GM18502 (cell line): ENCODE data around the gene FGFR3.

Experiments used
- ATAC-seq: cut with Tn5 transposase; IDR thresholded peaks from one replicate; pipeline ENCODE4 v1.9.1; 2021; ENCODE audit warnings: mild to moderate bottlenecking; ENCODE audit not compliant: unreplicated experiment, poor library complexity

The FGFR3 gene

DNA sequence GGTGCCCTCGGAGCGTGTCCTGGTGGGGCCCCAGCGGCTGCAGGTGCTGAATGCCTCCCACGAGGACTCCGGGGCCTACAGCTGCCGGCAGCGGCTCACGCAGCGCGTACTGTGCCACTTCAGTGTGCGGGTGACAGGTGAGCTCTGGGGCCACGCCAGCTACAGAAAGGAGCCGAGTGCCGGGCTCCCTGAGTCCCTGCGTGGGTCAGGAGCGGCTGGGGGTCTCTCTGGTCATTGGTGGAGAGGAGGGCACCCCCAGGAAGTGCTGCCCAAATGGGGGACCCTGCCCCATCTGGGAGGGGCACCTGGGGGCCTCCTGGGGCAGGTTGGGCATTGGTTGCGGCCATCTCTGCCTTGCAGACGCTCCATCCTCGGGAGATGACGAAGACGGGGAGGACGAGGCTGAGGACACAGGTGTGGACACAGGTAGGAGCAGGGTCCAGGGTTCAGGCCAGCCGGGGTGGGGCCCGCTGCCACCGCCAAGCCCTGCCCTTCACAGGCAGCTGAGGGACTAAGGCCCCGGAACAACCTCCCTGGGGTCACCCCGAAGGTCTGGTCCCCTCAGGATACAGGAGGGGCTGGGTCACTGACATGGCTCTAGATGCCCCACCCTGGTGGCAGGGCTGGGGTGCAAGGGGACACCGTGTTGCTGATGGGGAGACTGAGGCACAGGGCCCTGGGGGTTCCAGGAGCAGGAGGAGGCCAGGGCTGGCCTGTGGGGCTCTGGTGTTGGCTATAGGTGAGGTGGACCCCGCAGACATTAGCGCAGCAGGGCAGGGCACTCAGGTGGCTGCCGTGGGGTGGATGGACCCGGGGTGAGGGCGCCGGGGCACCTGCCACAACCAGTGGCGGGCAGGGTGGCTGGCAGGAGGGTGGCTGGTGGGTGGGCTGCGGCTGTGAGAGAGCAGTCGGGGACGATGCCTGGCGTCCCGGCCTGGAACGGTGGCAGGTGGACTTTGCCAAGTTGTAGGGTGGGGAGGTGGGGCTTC, 6.6 kb downstream of the FGFR3 start:
- no peak for ATAC-seq

DNA sequence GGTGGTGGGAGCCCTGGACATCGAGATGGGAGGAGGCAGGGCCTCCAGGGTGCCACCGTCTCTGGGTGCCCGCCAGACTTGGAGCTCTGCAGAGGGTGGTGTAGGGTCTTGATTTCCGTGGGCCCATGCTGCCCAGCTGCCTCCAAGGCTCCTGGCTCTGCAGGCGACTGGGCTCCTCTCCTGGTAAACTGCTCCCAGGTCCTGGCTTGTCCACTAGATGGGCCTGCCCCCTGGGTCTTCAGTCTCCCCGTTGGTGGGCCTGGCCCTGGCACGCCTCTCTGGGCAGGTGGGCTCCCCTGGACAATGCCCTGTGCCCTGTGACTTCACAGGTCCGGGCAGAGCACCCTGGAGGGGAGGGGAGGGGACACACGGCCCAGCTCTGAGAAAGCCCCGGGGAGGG, 7.7 kb downstream of the FGFR3 start:
- ATAC-seq: no peak

DNA sequence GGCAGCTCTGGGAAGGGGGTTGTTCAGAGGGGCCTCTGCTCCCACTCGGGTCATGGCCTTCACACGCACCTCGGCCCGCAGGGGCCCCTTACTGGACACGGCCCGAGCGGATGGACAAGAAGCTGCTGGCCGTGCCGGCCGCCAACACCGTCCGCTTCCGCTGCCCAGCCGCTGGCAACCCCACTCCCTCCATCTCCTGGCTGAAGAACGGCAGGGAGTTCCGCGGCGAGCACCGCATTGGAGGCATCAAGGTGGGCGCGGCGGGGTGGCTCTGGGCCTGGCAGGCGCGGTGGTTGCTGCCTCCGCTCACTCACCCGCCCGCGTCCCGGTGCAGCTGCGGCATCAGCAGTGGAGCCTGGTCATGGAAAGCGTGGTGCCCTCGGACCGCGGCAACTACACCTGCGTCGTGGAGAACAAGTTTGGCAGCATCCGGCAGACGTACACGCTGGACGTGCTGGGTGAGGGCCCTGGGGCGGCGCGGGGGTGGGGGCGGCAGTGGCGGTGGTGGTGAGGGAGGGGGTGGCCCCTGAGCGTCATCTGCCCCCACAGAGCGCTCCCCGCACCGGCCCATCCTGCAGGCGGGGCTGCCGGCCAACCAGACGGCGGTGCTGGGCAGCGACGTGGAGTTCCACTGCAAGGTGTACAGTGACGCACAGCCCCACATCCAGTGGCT, 8.3 kb downstream of the FGFR3 start:
- ATAC-seq: no peak

DNA sequence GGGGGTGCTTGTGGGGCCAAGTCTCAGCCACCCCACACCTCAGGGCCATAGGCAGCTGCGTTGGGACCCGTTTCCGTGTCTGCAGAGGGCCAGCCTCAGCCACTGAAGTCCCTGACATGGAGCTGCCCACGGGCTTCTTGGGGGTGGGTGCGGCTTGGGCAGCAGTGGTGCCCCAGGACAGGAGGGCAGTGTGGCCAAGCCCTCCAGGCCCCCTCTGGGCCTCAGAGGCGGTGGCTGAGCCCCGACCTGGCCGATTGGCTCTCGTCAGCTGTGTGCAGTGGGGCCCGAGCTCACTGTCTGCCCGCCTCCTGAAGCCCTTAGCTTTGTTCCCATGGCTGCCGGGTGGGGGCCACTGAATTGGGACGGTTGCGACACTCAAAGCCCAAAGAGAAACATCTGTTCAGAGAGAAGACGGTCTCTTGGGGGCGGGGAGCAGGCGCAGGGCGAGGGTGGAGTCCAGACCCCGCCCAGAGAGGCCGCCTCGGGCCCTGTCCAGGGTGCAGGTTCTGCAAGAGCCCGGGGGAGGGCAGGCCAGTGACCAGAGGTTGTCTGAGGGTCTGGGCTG, 9.1 kb downstream of the FGFR3 start:
- ATAC-seq: no peak

DNA sequence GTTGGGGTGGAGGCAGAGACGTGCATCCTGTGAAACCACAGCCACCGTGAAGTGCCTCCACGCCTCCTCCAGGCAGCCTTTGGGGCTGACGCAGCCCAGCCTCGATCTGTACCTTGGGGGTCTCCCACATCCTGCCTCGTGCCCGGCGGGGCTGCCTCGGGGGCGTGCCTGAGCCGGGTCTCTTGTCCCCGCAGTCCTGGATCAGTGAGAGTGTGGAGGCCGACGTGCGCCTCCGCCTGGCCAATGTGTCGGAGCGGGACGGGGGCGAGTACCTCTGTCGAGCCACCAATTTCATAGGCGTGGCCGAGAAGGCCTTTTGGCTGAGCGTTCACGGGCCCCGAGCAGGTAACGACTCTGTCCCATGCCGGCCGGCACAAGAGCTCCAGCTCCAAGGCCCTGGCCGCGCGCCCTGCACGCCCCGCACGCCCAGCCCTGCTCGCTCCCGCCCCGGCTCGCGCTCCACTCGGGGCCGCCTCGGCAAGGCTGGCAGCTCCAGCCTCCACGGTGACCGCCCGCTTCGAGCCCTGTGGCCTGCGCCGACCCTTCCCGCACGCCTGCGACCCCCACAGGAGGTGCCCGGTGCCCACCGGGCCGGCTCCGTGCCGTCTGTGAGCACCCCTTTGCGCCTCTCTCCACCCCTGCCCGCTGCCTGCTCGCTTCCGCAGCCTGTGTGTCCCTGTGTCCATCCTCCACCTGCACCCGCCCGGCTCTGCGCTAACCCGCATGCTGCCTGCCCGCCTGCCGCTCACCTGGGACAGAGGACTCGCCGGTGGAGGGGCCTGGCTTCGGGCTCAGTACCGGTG, 9.8 kb downstream of the FGFR3 start:
- no peak for ATAC-seq

DNA sequence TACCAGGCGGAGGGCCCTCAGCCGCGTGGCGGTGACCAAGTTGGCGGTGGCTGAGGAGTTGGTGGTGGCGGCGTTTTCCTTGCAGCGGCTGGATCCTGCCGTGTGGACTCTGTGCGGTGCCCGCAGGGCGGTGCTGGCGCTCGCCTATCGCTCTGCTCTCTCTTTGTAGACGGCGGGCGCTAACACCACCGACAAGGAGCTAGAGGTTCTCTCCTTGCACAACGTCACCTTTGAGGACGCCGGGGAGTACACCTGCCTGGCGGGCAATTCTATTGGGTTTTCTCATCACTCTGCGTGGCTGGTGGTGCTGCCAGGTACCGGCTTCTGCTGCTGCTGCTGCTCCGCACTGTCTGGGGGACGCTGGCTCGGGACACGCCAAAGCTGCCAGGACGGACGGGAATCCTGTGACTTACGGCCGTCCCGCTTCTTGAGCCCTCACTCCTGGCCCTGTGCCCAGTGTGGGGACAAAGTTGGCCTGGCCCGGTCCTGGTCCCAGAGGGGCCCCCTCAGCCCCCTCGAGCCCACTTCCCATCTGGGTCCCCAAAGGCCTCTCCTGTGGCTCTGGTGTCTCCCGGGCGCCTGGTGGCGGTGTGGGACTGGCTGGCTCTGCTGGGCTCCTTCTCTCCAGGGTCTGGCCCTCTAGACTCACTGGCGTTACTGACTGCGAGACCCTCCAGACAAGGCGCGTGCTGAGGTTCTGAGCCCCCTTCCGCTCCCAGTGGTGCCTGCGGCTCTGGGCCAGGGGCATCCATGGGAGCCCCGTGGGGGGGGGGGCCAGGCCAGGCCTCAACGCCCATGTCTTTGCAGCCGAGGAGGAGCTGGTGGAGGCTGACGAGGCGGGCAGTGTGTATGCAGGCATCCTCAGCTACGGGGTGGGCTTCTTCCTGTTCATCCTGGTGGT, 10.7 kb downstream of the FGFR3 start:
- ATAC-seq: no peak

DNA sequence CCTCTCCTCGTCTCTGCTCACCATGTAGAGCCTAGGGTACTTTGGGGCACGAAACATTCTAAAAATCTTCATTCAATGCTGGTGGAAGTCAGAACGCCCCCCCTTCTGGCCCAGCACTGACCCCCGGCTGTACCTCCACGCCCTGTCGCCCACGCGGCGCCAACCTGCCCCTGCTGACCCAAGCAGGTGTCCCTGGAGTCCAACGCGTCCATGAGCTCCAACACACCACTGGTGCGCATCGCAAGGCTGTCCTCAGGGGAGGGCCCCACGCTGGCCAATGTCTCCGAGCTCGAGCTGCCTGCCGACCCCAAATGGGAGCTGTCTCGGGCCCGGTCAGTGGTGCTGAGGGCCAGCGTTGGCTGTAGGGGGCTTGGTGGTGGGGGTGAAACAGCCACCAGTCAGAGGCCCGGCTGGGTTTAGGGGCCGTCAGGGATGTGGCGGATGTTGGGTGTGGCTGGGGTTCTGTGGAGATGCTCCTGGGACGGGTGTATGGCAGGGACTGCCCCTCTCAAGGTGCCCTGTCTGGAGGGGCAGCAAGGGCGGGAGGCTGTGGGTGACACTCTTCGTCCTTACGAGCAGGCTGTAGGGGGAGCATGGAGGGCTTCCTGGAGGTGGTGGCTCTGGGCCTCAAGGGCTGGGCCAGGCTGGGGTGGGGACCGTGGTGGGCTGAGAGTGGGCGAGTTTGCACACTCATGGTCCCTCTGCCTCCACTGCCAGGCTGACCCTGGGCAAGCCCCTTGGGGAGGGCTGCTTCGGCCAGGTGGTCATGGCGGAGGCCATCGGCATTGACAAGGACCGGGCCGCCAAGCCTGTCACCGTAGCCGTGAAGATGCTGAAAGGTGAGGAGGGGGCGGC, 11.8 kb downstream of the FGFR3 start:
- no peak for ATAC-seq

DNA sequence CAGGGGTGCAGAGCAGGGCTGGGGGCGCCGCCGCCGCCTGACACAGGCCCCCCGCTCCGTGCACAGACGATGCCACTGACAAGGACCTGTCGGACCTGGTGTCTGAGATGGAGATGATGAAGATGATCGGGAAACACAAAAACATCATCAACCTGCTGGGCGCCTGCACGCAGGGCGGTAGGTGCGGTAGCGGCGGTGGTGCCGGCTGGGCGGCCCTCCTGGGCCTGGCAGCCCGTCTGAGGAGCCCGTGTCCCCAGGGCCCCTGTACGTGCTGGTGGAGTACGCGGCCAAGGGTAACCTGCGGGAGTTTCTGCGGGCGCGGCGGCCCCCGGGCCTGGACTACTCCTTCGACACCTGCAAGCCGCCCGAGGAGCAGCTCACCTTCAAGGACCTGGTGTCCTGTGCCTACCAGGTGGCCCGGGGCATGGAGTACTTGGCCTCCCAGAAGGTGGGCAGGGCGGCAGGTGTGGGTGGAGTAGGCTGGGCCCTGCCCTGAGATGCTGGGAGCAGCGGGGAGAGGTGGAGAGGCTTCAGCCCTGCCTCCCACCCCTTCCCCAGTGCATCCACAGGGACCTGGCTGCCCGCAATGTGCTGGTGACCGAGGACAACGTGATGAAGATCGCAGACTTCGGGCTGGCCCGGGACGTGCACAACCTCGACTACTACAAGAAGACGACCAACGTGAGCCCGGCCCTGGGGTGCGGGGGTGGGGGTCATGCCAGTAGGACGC, 12.6 kb downstream of the FGFR3 start:
- ATAC-seq: no peak

DNA sequence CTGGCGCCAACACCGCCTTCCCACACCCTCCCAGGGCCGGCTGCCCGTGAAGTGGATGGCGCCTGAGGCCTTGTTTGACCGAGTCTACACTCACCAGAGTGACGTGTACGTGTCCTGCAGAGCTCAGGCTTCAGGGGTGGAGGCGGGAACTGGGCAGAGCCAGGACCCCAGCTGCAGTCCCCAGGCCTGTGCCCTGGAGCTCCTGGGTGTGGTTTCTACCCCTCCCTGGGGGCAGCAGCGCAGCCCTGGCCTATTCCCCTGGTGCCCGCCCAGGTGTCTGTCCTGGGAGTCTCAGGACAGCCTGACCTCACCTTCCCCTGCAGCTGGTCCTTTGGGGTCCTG, 13.1 kb downstream of the FGFR3 start:
- ATAC-seq: no peak

DNA sequence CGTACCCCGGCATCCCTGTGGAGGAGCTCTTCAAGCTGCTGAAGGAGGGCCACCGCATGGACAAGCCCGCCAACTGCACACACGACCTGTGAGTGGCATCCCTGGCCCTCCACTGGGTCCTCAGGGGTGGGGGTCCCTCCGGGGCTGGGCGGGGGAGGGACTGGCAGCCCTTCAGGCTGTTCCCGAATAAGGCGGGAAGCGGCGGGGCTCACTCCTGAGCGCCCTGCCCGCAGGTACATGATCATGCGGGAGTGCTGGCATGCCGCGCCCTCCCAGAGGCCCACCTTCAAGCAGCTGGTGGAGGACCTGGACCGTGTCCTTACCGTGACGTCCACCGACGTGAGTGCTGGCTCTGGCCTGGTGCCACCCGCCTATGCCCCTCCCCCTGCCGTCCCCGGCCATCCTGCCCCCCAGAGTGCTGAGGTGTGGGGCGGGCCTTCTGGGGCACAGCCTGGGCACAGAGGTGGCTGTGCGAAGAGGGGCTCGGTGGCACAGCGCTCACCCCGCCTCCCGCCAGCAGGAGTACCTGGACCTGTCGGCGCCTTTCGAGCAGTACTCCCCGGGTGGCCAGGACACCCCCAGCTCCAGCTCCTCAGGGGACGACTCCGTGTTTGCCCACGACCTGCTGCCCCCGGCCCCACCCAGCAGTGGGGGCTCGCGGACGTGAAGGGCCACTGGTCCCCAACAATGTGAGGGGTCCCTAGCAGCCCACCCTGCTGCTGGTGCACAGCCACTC, 13.7 kb downstream of the FGFR3 start:
- ATAC-seq: no peak

DNA sequence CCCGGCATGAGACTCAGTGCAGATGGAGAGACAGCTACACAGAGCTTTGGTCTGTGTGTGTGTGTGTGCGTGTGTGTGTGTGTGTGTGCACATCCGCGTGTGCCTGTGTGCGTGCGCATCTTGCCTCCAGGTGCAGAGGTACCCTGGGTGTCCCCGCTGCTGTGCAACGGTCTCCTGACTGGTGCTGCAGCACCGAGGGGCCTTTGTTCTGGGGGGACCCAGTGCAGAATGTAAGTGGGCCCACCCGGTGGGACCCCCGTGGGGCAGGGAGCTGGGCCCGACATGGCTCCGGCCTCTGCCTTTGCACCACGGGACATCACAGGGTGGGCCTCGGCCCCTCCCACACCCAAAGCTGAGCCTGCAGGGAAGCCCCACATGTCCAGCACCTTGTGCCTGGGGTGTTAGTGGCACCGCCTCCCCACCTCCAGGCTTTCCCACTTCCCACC, 14.3 kb downstream of the FGFR3 start:
- no peak for ATAC-seq

DNA sequence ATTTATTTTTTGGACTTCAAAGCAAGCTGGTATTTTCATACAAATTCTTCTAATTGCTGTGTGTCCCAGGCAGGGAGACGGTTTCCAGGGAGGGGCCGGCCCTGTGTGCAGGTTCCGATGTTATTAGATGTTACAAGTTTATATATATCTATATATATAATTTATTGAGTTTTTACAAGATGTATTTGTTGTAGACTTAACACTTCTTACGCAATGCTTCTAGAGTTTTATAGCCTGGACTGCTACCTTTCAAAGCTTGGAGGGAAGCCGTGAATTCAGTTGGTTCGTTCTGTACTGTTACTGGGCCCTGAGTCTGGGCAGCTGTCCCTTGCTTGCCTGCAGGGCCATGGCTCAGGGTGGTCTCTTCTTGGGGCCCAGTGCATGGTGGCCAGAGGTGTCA, 15.3 kb downstream of the FGFR3 start:
- no peak for ATAC-seq

DNA sequence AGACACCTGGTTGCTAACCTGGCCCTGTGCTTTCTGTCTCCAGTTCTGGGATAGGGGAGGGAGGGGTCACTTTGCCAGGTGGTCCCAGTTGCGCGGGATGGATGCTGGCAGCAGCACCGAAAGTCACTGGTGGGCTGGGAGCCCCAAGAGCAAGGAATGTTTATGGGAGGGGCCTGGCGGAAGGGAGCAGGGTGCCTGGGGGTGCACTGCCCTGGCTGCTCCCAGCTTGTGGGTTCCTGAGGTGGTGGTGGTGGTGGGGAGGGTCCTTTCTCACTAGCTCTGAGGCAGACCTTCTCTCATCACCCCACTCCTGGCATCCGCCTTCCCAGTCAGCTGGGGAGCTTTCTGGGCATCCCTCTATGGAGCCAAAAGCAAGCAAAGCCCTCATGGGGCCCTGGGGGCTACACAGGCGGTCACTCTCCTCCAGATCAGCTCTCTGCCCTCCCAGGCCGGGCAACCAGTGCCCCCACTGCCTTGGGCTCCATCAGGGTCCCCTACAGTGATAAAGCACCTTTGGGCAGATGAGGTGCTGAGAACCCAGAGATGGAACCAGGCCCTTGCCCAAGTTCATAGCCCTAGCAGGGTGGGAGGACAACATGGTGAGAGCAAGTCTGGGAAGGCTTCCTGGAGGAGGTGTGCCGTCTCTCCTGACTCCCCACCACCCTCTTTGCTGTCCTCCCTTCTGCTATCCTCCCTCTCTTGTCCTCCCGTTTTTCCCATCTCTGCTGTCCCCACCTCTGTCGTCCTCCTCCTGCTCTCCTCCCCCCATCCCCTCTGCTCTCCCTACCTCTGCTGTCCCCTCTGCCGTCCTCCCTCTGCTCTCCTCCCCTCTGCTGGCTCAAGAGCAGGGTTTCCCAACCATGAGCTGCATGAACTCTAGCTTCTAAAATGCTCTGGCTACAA, 16.0 kb downstream of the FGFR3 start:
- no peak for ATAC-seq

DNA sequence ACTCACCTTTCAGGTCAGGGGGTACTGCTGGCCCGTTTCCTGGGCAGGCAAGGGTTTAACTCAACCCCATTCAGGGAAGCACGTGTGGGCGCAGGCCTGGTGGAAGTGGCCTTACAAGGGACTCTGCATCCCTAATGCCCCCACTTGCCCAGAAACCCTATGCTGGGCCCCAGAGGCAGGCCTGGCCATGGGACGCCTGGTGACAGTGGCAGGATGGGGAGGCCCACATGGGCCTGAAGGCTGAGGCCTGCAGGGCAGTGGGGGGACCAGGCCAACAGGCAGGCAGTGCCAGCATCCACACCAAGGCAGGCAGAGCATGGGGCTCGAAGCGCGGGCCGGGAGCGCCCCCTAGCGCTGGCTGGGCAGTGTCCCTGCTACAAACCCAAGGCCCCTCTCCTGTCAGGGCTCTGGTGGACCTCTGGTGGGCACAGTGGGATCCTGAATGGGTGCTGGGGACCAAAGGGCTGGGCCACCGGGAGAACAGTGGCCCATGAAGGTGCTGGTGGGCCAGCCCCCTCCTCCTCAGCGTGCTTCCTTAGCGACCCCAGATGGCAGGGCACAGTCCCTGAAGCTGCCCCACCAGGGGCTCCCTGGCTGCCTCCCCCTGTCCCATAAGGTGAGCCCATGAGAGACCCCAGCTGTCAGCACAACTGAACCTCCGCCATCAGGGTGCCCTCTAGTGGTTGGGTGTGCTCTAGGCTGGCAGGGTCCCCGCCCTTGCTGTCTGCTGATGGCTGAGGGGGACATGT, 16.8 kb downstream of the FGFR3 start:
- no peak for ATAC-seq

DNA sequence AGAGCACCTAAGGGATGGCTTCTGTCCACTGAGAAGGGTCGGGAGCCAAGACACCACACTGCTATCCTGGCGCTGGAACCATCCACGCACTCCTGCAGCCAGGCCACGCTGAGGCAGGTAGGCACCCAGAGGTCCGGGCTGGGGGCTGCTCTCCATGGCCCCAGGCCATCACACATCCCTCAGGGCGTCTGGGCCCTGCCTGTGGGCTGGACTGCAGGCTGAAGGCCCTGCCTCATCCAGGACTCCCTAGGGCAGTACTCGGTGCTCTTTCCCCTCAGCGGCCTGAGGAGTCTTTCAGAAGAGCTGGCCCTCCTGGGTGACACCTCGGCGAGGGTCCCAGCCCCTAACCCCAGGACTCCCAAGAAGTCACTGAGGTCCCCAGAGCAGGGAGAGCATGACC, 17.7 kb downstream of the FGFR3 start:
- no peak for ATAC-seq

DNA sequence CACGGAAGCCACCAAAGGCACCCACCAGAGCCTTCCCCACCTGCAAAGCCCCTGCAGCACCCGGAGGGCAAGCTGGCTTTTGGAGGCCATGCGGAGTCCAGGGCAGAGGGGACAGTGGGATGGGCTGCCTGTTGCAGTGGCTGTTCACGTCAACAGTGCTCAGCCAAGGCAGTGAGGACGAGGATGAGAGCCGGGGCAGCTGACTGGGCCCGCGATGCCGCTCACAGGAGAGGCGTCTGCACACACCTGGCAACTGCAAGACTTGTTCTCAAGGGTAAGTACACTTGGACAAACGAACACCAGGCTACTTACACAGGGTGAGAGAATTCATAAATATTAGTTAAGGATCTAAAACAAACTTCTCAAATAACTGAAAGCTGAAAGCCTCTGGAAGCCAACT, 19.6 kb downstream of the FGFR3 start:
- no peak for ATAC-seq
